ENCODE data around the gene TRMT1.

Gene TRMT1

DNA sequence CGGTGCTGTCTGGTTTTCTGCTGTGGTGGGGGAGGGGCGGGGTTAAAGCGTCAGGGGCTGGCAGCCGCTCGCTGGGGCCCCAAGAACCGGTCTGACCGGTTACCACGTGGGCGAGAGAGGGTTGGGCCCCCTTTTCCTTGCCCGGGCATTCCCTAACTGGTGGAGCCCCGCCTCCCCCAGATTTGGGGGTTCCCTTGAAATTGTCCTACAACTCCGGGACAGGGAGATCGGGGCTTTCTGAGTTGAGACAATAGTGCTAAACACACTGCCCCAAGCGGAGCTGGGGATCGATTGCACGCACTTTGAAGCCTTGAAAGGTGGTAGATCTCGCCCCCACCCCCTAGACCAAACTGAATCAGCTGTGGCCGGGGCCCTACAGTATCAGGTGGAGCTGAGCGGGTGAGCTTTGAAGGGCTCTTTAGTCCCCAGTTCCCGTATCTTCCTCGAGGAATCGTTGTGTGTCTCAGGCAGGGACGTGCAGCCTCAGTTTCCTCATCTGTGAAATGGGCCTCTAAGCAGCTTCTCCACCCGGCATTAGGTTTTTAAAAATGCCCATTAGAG is 38.5 kb upstream of the TRMT1 start:
- H3K9me3 ChIP-seq (replicated peaks; ENCODE audit: low read length): no peaks in the 10 kb centered on the region

DNA sequence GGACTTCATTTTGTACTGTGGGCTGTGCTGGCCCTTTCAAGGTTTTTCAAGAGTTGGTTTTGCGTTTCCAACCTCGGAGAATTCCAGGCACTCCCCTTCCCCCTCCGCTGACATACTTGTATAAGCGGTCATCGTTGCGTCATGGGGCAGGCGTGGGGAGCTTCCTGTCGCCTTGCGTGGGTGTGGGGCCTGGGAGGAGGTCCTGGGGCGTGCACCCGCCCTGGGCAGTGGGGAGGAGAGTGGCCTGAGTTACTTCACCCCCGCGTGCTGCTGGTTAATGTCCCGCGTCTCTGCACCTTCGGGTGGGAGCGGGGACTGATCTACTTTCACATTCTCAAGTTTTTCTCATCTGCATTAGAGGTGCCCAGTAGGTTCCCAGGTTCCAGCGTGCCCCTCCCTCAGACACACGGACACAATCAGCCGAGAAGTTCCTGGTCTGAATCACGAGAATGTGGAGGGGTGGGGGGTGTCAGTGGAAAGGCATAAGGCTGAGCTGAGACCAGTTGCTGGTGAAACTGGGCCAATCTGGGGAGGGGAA is 37.8 kb upstream of the TRMT1 start:
- peak overlapping the region; percentile 100 for H3K9ac ChIP-seq (ENCODE audit: low read depth, low read length)
- H3K36me3 ChIP-seq (ENCODE audit: insufficient read depth, low read length): peaks cover 17% of the 10 kb centered on the region
- no peaks in the 10 kb centered on the region for H3K27me3 ChIP-seq (ENCODE audit: control insufficient read depth, insufficient read depth, low read length)
- H3K4me3 ChIP-seq (ENCODE audit: low read length): peak overlapping the region; percentile 89
- H3K9me3 ChIP-seq (replicated peaks; ENCODE audit: low read length): no peaks in the 10 kb centered on the region
- peaks cover 21% of the 10 kb centered on the region for H3K4me1 ChIP-seq (ENCODE audit: control insufficient read depth, insufficient read depth, low read length)
- H3K4me2 ChIP-seq (ENCODE audit: low read length): peak overlapping the region; percentile 99

More for the DNA sequence above, 38.5 kb upstream of the TRMT1 start:
- Histone ChIP-seq H3K4me2 (ENCODE audit: low read length) (peak overlapping the region; percentile 99), H3K4me1 (ENCODE audit: control insufficient read depth, insufficient read depth, low read length) (peaks cover 18% of the 10 kb centered on the region), H3K27me3 (ENCODE audit: control insufficient read depth, insufficient read depth, low read length) (no peaks in the 10 kb centered on the region), H3K36me3 (ENCODE audit: insufficient read depth, low read length) (peaks cover 17% of the 10 kb centered on the region), H3K4me3 (ENCODE audit: low read length) (peak overlapping the region; percentile 89), H3K9ac (ENCODE audit: low read depth, low read length) (peak overlapping the region; percentile 100)

DNA sequence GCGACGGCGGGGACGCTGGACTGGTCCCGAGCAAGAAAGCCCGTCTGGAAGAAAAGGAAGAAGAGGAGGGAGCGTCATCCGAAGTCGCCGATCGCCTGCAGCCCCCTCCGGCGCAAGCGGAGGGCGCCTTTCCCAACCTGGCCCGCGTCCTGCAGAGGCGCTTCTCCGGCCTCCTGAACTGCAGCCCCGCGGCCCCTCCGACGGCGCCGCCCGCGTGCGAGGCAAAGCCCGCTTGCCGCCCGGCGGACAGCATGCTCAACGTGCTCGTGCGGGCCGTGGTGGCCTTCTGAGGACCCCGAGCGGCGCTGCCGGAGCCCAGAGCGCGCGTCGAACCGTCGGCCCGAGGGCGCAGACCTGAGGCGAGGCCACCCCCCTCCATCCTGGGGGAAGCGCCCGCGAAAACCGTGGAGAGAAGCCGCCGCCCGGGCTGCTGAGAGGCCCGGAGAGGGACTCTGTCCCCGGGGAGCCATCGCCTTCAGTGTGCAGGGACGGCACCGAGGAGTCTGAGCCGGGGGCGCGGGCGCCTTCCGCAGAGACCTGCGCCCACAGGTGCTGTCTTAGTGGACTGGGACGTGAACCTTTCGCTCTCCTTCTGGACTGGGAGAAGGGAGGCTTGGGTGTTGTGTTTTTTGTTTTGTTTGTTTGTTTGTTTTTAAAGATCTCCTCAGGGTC is 37.2 kb upstream of the TRMT1 start:
- H3K27me3 ChIP-seq (ENCODE audit: control insufficient read depth, insufficient read depth, low read length): no peaks in the 10 kb centered on the region
- peak overlapping the region; percentile 99 for H3K4me2 ChIP-seq (ENCODE audit: low read length)
- H3K4me1 ChIP-seq (ENCODE audit: control insufficient read depth, insufficient read depth, low read length): peaks cover 27% of the 10 kb centered on the region
- H3K9me3 ChIP-seq (replicated peaks; ENCODE audit: low read length): no peaks in the 10 kb centered on the region
- peak overlapping the region; percentile 100 for H3K9ac ChIP-seq (ENCODE audit: low read depth, low read length)
- H3K36me3 ChIP-seq (ENCODE audit: insufficient read depth, low read length): peaks cover 17% of the 10 kb centered on the region
- peak overlapping the region; percentile 89 for H3K4me3 ChIP-seq (ENCODE audit: low read length)

DNA sequence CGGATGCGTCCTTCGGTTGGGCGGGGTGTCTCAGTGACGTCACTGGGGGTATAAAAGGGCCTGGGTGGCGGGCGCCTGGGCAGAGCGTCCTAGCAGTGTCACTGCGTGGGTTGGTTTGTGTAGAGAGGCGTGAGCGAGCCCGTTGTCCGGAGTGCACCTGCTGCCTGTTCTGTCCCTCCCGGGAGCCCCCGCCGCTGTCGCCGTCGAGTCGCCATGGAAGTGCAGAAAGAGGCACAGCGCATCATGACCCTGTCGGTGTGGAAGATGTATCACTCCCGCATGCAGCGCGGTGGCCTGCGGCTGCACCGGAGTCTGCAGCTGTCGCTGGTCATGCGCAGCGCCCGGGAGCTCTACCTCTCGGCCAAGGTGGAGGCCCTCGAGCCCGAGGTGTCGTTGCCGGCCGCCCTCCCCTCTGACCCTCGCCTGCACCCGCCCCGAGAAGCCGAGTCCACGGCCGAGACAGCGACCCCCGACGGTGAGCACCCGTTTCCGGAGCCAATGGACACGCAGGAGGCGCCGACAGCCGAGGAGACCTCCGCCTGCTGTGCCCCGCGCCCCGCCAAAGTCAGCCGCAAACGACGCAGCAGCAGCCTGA is 36.5 kb upstream of the TRMT1 start:
- H3K4me1 ChIP-seq (ENCODE audit: control insufficient read depth, insufficient read depth, low read length): peaks cover 27% of the 10 kb centered on the region
- H3K4me2 ChIP-seq (ENCODE audit: low read length): peak overlapping the region; percentile 99
- H3K27me3 ChIP-seq (ENCODE audit: control insufficient read depth, insufficient read depth, low read length): no peaks in the 10 kb centered on the region
- peak overlapping the region; percentile 100 for H3K9ac ChIP-seq (ENCODE audit: low read depth, low read length)
- no peaks in the 10 kb centered on the region for H3K9me3 ChIP-seq (replicated peaks; ENCODE audit: low read length)
- peak overlapping the region; percentile 89 for H3K4me3 ChIP-seq (ENCODE audit: low read length)
- peaks cover 17% of the 10 kb centered on the region for H3K36me3 ChIP-seq (ENCODE audit: insufficient read depth, low read length)

DNA sequence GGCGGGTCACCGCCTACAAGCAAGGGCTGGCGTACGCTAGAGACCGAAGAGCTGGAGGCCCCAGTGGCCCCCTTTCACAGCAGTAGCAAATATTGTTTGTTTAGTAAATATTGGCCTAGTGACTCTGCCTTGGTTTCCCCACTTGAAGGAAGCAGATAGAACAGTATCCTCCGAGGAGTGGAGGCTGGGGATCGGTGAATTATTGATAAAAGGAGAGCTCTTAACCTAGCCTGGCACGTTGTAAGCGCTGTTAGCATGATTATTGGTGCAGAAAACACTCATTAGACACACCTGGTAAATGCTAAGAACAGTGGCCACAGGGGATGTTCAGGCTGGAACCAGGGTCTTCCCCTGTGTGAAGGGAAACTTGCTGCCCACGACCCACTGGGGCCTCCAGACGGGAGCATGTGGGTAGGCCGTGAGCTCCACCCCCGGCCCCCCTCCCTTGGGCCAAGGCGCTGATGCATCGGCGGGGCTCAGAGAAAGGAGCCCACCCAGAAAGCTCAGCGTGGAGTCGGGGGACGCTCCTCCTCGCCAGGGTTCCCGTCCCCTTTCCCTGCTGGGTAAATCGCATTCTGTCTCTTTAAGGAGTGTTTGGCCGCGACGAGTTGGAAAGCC is 35.9 kb upstream of the TRMT1 start:
- peak overlapping the region; percentile 89 for H3K4me3 ChIP-seq (ENCODE audit: low read length)
- peaks cover 27% of the 10 kb centered on the region for H3K4me1 ChIP-seq (ENCODE audit: control insufficient read depth, insufficient read depth, low read length)
- peaks cover 17% of the 10 kb centered on the region for H3K36me3 ChIP-seq (ENCODE audit: insufficient read depth, low read length)

DNA sequence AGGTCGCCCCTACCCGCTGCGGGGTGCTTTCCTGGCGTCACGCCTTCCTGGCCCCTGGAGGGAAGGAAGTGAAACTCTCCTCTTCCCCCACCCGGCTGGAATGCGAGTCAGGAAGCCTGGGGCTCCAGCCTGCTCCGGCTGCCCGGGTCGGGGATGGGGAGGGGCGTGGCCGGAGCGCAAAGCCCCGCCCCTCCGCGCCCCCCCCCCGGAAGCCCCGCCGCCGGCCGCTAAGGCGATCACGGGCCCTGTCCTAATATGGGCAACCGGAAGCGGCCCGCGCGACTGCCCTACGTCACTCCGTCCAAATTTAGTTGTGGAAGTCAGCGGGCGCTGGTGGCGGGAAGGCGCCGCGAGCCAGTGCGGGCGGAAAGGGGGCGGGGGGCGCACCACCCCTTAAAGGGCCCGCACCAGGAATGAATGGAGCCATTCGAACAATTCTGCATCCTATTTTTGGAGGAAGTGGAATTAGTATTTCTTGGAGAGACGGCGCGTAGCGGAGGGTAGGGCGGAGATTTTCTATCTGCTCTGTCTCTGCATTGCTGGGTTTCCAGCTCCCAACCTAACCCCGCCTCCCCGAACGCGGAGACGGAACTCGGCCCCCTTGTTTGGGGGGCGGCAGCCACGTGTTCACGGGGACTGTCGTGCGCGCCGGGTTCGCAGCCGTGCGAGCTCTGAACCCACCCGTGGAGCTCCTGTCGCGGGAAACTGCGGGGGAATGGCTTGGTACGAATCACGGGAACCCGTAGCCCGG is 35.2 kb upstream of the TRMT1 start:
- peak overlapping the region; percentile 100 for H3K9ac ChIP-seq (ENCODE audit: low read depth, low read length)
- no peaks in the 10 kb centered on the region for H3K9me3 ChIP-seq (replicated peaks; ENCODE audit: low read length)
- H3K27me3 ChIP-seq (ENCODE audit: control insufficient read depth, insufficient read depth, low read length): no peaks in the 10 kb centered on the region
- peaks cover 30% of the 10 kb centered on the region for H3K4me1 ChIP-seq (ENCODE audit: control insufficient read depth, insufficient read depth, low read length)
- peak overlapping the region; percentile 90 for H3K4me3 ChIP-seq (ENCODE audit: low read length)
- peak overlapping the region; percentile 99 for H3K4me2 ChIP-seq (ENCODE audit: low read length)
- H3K36me3 ChIP-seq (ENCODE audit: insufficient read depth, low read length): peaks cover 17% of the 10 kb centered on the region

More for the DNA sequence above, 35.9 kb upstream of the TRMT1 start:
- no peaks in the 10 kb centered on the region for H3K9me3 ChIP-seq (replicated peaks; ENCODE audit: low read length)
- no peaks in the 10 kb centered on the region for H3K27me3 ChIP-seq (ENCODE audit: control insufficient read depth, insufficient read depth, low read length)
- peak overlapping the region; percentile 100 for H3K9ac ChIP-seq (ENCODE audit: low read depth, low read length)
- peak overlapping the region; percentile 99 for H3K4me2 ChIP-seq (ENCODE audit: low read length)

DNA sequence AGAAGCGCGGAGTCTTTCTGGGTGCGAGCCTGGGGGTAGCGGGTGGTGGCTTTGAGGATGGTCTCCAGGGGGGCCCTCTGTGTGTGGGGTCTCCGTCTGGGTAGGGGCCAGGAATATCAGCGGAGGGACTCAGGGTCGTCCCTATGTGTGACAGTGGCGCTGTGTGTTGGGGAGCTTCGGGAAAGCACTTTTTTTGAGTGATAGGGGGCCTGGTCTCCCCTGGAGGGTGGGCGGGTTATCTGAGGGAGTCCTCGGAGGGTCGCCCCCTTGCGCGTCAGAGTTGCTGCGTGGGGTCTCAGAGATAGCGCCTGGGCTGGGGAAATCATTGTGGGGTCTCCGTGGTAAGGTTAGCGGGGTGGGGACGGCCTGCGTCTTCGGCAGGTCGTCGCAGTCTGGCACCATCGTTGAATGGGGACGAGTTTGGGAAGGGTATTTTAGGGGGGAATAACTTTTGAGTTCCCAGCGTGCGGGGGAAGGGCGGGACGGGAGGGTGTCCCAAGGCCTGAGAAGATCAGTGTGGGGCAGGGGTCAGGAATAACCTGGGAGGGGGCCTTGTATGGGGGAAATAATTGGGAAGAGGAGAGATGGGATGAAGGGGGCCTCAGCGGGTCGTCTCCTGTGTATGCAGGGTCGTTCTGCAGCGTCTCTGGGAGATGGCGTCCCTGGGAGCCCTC is 34.5 kb upstream of the TRMT1 start:
- peaks cover 24% of the 10 kb centered on the region for H3K4me1 ChIP-seq (ENCODE audit: control insufficient read depth, insufficient read depth, low read length)
- H3K4me2 ChIP-seq (ENCODE audit: low read length): peak overlapping the region; percentile 93
- H3K4me3 ChIP-seq (ENCODE audit: low read length): peak overlapping the region; percentile 90

DNA sequence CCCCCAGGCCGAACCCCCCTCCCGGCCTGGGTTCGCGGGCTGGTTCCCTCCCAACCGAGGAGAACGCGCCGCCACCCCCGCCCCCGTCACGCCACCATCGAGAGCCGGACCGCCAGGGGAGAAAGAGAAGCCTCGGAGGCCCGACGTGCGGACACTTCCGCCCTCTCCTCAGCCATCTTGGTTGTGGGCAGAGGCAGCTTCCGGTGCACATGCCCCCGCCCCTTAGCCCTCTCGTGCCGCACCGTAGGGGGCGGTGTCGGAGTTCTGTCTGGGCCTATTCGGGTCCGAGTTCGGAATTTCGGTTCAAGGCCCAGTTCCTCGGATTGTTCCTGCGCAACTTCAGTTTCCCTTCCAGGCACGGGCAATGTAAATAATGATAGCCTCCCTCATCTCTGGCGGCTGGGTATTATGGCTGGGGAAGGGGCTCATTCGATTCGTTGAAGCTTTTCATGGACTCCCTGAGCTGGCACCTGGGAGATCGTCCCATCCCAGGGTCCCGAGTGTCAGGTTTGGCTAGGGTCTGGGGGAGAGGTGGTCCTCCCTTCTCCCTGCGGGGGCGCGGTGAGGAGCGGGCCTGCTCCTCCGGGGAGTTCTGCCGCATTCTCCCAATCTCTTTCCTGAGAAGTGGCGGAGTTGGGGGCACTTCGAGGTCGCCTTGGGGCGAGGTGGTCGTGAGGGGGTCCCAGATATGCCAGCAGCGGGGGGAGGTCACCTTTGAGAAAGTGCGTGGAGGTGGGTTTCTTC is 33.8 kb upstream of the TRMT1 start, which contains the start of the genes IER2 and STX10:
IER2 (plus strand) TSS at position 225 of the 744 bp plus-strand sequence. CDS start 2,776 bp downstream, outside the sequence.
STX10 (minus strand) TSS at position 189 of the 744 bp plus-strand sequence. CDS start 202 bp downstream, outside the sequence.
- peaks cover 17% of the 10 kb centered on the region for H3K36me3 ChIP-seq (ENCODE audit: insufficient read depth, low read length)

More for the DNA sequence above, 34.5 kb upstream of the TRMT1 start:
- Histone ChIP-seq H3K36me3 (ENCODE audit: insufficient read depth, low read length) (peaks cover 17% of the 10 kb centered on the region), H3K27me3 (ENCODE audit: control insufficient read depth, insufficient read depth, low read length) (no peaks in the 10 kb centered on the region), H3K9me3 (replicated peaks; ENCODE audit: low read length) (no peaks in the 10 kb centered on the region), H3K9ac (ENCODE audit: low read depth, low read length) (peak overlapping the region; percentile 98)

DNA sequence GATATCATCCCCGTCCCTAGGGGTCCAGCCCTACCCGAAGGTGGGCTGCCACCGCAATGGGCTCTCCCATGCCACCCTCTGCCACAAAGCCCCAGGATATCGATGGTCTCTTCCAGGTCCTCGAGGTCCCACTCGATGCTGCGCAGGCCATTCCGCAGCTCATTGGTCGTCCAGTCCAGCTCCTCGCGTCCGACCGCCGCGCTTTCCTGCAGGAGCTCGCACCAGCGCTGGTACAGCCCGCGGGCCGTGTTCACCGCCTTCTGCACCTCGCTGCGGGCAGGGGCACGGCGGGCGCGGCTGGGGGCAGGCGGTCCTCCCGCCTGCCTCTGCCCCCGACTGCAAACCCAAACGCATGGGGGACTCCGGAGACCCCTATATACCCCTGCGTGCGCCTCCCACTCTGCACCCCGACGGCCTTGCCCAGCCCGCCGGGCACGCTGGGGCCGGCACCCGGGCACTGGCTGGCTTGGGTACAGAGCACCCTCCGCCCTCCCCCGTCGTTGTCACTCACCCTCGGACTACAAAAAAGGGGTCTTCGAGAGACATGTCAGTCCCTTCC is 33.2 kb upstream of the TRMT1 start:
- no peaks in the 10 kb centered on the region for H3K9me3 ChIP-seq (replicated peaks; ENCODE audit: low read length)
- peak overlapping the region; percentile 98 for H3K9ac ChIP-seq (ENCODE audit: low read depth, low read length)
- peak overlapping the region; percentile 90 for H3K4me3 ChIP-seq (ENCODE audit: low read length)
- peak overlapping the region; percentile 93 for H3K4me2 ChIP-seq (ENCODE audit: low read length)
- H3K4me1 ChIP-seq (ENCODE audit: control insufficient read depth, insufficient read depth, low read length): peaks cover 12% of the 10 kb centered on the region
- peaks cover 18% of the 10 kb centered on the region for H3K36me3 ChIP-seq (ENCODE audit: insufficient read depth, low read length)
- H3K27me3 ChIP-seq (ENCODE audit: control insufficient read depth, insufficient read depth, low read length): no peaks in the 10 kb centered on the region

More for the DNA sequence above, 33.8 kb upstream of the TRMT1 start, which contains the start of the genes IER2 and STX10:
- peak within 1 kb of the TSS; percentile 98 for H3K9ac ChIP-seq (ENCODE audit: low read depth, low read length)
- H3K4me1 ChIP-seq (ENCODE audit: control insufficient read depth, insufficient read depth, low read length): peaks cover 17% of the 10 kb centered on the region
- H3K4me2 ChIP-seq (ENCODE audit: low read length): peak within 1 kb of the TSS; percentile 93
- no peaks in the 10 kb centered on the region for H3K9me3 ChIP-seq (replicated peaks; ENCODE audit: low read length)
- peak within 1 kb of the TSS; percentile 90 for H3K4me3 ChIP-seq (ENCODE audit: low read length)
- H3K27me3 ChIP-seq (ENCODE audit: control insufficient read depth, insufficient read depth, low read length): no peaks in the 10 kb centered on the region
